HAP-1 (cell line): ENCODE results near the gene CUL2.
"Not testable (repeated sequence)": the region's sequence is repeated elsewhere in the genome, so short reads cannot be mapped to it uniquely, and the experiment has no call there.

Source experiments
- DNase-seq, 2 experiments: peaks; one replicate each; pipeline ENCODE4 v3.0.0-alpha.2; 2016 to 2020; ENCODE audit warnings: low spot score in 2 of 2
- H3K27me3 ChIP-seq: fragments of 250-450 bp; sonication (Bioruptor Pico); 2 replicates; pipeline ENCODE4 v1.5.1; 2020; ENCODE audit warnings: low read depth, mild to moderate bottlenecking, moderate library complexity
- H3K36me3 ChIP-seq: fragments of 250-450 bp; sonication (Bioruptor Pico); replicated peaks from 2 replicates; pipeline ENCODE4 v1.5.1; 2020; ENCODE audit warnings: mild to moderate bottlenecking
- H3K4me1 ChIP-seq: fragments of 250-450 bp; sonication (Bioruptor Pico); 2 replicates; pipeline ENCODE4 v1.5.1; 2020; ENCODE audit warnings: mild to moderate bottlenecking
- H3K4me3 ChIP-seq: fragments of 250-450 bp; sonication (Bioruptor Pico); 2 replicates; pipeline ENCODE4 v1.5.1; 2020; ENCODE audit warnings: mild to moderate bottlenecking, moderate library complexity
- H3K9me3 ChIP-seq: fragments of 250-450 bp; sonication (Bioruptor Pico); 2 replicates; pipeline ENCODE4 v1.5.1; 2020; ENCODE audit warnings: mild to moderate bottlenecking, moderate library complexity
- in situ Hi-C: fragments of 300-500 bp; cut with MboI; formaldehyde crosslinking; loops from 3 replicates; pipeline ENCODE4 v1.14.3; 2020; ENCODE audit warnings: low sequenced_read_pairs, inconsistent platforms, mixed read lengths

The CUL2 gene

DNA sequence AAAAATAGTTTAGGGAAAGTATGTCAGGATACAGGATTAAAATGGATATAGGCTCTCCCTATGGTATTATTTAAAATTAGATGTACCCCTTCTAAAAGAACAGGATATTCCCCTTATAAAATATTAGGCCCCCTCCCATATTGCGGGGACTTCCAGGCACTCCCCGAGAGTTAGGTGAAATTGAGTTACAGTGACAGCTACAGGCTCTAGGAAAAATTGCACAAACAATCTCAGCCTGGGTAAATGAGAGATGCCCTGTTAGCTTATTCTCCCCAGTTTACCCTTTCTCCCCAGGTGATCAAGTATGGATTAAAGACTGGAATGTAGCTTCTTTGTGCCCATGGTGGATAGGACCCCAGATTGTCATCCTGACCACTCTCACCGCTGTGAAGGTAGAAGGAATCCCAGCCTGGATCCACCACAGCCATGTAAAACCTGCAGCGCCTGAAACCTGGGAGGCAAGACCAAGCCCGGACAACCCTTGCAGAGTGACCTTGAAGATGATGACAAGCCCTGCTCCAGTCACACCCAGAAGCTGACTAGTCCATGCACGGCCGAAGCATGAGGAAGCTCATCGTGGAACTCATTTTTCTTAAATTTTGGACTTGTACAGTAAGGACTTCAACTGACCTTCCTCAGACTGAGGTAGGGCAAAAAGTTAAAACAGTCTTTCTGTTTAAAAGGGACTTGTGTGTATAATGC lies 115.6 kb downstream of the CUL2 start:
- H3K27me3 ChIP-seq, H3K4me1 ChIP-seq, DNase-seq, H3K36me3 ChIP-seq, H3K4me3 ChIP-seq, H3K9me3 ChIP-seq, in situ Hi-C loops: not testable (repeated sequence)

DNA sequence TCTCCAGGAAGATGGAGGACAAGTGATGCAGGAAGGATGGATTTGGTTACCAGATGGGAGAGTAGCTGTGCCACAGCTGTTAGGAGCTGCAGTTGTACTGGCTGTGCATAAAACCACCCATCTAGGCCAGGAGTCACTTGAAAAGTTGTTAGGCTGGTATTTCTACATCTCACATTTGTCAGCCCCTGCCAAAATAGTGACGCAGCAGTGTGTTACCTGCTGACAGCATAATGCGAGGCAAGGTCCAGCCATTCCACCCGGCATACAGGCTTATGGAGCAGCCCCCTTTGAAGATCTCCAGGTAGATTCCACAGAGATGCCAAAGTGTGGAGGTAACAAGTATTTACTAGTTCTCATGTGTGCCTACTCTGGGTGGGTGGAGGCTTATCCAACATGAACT lies 116.4 kb downstream of the CUL2 start:
- H3K4me1 ChIP-seq, H3K9me3 ChIP-seq, in situ Hi-C loops, H3K27me3 ChIP-seq, H3K36me3 ChIP-seq, H3K4me3 ChIP-seq, DNase-seq: not testable (repeated sequence)

DNA sequence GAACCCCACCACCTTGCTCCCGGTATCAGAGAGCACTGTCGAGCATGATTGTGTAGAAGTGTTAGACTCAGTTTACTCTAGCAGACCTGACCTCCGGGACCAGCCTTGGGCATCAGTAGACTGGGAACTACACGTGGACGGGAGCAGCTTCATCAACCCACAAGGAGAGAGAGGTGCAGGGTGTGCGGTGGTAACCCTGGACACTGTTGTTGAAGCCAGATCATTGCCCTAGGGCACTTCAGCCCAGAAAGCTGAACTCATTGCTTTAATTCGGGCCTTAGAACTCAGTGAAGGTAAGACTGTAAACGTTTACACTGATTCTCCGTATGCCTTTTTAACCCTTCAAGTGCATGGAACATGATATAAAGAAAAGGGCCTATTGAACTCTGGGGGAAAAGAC lies 117.0 kb downstream of the CUL2 start:
- DNase-seq, H3K4me1 ChIP-seq, H3K36me3 ChIP-seq, H3K27me3 ChIP-seq, H3K9me3 ChIP-seq, H3K4me3 ChIP-seq, in situ Hi-C loops: not testable (repeated sequence)

DNA sequence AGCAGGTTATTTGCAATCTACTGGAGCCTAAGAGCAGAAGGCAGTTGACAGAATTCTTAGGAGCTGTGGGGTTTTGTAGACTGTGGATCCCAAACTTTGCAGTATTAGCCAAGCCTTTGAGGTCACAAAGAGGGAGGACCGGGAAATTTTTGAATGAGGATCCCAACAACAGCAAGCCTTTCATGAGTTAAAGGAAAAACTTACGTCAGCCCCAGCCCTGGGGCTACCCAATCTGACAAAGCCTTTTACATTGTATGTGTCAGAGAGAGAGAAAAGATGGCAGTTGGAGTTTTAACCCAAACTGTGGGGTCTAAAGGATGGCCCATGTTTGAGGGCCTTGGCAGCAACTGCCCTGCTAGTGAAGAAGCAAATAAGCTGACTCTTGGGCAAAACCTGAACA lies 117.5 kb downstream of the CUL2 start:
- in situ Hi-C loops, H3K36me3 ChIP-seq, H3K27me3 ChIP-seq: not testable (repeated sequence)

DNA sequence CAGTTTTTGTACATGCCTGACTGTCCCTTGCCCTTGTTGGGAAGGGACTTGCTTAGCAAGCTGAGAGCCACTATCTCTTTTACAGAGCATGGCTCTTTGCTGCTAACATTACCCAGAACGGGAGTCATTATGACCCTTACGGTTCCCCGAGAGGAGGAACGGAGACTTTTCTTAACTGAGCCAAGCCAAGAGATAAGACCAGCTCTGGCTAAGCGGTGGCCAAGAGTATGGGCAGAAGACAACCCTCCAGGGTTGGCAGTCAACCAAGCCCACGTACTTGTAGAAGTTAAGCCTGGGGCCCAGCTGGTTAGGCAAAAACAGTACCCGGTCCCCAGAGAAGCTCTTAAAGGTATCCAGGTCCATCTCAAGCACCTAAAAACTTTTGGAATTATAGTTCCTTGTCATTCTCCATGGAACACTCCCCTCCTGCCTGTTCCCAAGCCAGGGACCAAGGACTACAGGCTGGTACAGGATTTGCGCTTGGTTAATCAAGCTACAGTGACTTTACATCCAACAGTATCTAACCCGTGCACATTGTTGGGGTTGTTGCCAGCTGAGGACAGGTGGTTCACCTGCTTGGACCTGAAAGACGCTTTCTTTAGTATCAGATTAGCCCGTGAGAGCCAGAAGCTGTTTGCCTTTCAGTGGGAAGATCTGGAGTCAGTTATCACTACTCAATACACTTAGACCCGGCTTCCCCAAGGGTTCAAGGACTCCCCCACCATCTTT lies 118.4 kb downstream of the CUL2 start:
- H3K9me3 ChIP-seq, H3K4me1 ChIP-seq, H3K36me3 ChIP-seq, H3K27me3 ChIP-seq, in situ Hi-C loops, DNase-seq, H3K4me3 ChIP-seq: not testable (repeated sequence)

More for the DNA sequence above, 117.5 kb downstream of the CUL2 start:
- not testable (repeated sequence) for H3K9me3 ChIP-seq, H3K4me3 ChIP-seq, DNase-seq, H3K4me1 ChIP-seq

DNA sequence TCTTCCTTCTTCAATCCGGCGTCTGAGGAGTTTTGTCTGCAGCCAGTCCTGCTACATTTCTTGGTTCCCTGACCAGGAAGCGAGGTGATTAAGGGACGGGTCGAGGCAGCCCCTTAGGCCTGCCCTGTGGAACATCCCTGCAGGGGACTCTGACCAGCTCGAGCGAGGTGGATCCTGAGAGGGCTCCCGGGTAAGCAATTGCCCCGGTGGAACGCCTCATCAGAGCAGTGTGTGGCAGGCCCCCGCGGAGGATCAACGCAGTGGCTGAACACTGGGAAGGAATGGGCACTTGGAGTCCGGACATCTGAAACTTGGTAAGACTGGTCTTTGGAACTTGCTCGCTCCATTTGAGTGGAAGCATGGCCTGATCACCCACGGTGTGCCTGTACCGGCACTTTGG lies 121.0 kb downstream of the CUL2 start:
- Histone ChIP-seq H3K9me3 (no peaks in the 10 kb centered on the region), H3K36me3 (no peaks in the 10 kb centered on the region), H3K27me3 (no peaks in the 10 kb centered on the region), H3K4me3 (no peak overlapping the region), H3K4me1 (no peaks in the 10 kb centered on the region)
- DNase-seq: no peak
- in situ Hi-C loops: no loop called here

DNA sequence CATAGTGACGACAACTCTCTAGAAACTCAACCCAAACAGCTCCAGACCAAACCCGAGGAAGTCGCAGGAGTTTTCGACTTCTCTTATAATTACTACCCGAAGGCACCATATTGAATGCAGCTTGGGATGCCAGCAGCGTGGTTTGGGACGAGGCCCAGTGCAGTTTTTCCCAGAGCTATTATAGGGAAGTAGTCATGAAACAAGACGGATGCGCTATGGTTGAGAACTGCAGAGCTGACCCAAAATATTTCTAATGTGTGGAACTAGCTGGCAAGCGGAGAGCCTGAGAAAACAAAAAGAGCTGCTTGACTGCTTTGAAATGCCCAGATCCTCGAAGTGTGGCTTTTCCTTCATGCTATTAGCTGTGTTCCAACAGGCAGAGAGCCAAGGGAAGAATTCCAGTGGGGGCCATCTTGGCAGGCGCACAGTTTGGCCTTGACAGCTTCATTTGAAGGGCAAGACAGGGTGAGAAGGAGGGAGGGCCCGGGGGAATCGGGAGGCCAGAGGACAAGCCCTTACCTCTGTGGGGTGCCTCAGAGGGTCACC lies 122.7 kb downstream of the CUL2 start:
- Histone ChIP-seq H3K4me1 (no peaks in the 10 kb centered on the region), H3K4me3 (no peak overlapping the region), H3K9me3 (no peaks in the 10 kb centered on the region), H3K27me3 (no peaks in the 10 kb centered on the region), H3K36me3 (no peaks in the 10 kb centered on the region)
- no peak for DNase-seq
- in situ Hi-C loops: no loop called here

DNA sequence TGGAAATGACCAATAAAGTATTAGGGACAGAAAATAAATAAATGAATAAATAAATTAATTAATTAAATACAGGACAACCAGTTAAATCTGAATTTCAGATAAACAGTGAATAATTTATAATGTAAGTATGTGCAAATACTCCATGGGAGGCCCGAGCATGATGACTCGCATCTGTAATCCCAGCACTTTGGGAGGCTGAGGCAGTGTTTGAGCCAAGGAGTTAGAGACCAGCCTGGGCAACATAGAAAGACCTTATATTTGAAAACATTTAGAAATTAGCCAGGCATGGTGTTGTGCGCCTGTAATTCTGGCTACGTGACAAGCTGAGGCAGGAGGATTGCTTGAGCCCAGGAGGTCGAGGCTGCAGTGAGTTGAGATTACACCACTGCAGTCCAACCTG lies 123.7 kb downstream of the CUL2 start:
- Histone ChIP-seq H3K9me3 (no peaks in the 10 kb centered on the region), H3K4me3 (no peak overlapping the region), H3K36me3 (no peaks in the 10 kb centered on the region), H3K27me3 (no peaks in the 10 kb centered on the region), H3K4me1 (no peaks in the 10 kb centered on the region)
- DNase-seq: no peak
- in situ Hi-C loops: no loop called here

DNA sequence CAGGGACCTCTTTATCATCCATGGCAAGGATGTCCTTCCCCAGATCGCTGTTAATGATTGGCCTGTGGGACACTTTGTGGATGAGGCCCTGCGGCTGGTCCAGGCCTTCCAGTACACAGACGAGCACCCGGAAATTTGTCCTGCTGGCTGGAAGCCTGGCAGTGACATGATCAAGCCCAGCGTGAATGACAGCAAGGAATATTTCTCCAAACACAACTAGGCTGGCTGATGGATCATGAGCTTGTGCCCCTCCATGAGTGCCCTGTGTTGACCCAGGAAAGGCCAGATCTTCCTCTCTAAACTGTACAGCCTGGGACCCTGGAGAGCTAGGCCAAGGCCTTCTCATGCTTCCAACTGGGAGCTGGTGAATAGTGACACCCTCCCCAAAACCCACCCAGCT lies 124.1 kb downstream of the CUL2 start:
- DNase-seq: no peak
- H3K4me1 ChIP-seq: no peaks in the 10 kb centered on the region
- no peaks in the 10 kb centered on the region for H3K27me3 ChIP-seq
- H3K4me3 ChIP-seq: no peak overlapping the region
- in situ Hi-C loops: no loop called here
- no peaks in the 10 kb centered on the region for H3K36me3 ChIP-seq
- no peaks in the 10 kb centered on the region for H3K9me3 ChIP-seq

DNA sequence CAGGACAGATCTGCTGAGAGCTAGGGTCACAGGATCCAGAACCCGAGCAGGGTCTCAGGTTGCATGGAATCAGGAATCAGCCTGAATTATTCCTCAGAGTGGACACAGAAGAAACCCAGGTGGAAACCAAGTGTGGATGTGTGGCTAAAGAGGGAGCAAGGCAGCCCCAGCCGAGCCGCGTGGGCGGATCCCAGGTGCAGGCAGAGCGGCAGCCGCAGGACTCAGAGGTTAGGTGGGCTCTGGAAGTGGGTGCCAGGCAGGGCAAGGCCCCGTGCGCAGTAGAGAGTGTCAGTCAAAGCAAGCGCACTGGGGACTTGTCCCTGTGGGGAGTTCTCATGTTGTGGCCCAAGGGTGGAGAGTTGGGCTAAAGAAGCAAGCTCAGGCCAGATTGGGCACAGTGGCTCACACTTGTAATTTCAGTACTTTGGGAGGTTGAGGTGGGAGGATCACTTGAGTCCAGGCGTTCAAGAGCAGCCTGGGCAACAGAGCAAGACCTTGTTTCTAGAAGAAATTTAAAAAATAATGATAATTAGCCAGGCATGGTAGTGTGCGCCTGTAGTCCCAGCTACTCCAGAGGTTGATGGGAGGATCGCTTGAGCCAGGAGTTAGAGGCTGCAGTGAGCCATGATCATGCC lies 125.9 kb downstream of the CUL2 start:
- in situ Hi-C loops: no loop called here
- Histone ChIP-seq H3K4me1 (no peaks in the 10 kb centered on the region), H3K27me3 (no peaks in the 10 kb centered on the region), H3K9me3 (no peaks in the 10 kb centered on the region), H3K4me3 (no peak overlapping the region), H3K36me3 (no peaks in the 10 kb centered on the region)
- no peak for DNase-seq

DNA sequence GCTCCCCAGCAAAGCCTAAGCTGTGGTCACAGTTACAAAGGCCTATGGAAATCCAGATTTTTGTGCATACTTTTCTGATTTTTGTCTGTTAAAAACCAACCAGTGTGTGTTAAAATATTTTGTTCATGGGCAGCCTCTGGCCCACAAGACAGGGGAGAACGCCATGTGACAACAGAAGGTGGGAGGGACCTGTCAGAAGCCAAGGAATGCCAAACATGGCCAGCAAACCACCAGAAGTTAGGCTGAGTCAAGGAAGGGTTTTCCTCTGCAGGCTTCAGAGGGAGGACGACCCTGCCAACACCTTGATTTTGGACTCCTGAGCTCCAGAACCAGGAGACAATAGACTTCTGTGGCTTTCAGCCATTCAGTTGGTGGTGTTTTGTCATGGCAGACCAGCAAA lies 127.3 kb downstream of the CUL2 start:
- in situ Hi-C loops: no loop called here
- DNase-seq: no peak
- Histone ChIP-seq H3K27me3 (no peaks in the 10 kb centered on the region), H3K36me3 (no peaks in the 10 kb centered on the region), H3K4me1 (no peaks in the 10 kb centered on the region), H3K9me3 (no peaks in the 10 kb centered on the region), H3K4me3 (no peak overlapping the region)

DNA sequence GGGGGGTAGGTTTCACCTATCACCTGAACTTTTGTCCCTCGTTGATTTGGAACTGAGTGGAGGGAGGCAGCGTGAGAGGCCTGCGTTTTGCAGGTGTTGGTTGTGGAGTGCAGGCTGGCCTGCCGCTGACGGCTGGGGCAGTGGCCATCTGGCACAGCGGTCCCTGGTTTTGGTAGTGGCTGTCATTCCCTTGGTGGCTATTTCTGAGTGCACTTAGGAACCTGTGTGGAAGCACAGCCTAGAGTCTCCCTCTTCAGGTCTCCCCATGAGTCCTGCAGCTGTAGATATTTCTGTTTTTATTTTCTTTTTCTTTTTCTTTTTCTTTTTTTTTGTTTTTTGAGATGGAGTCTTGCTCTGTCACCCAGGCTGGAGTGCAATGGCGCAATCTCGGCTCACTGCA lies 129.2 kb downstream of the CUL2 start:
- DNase-seq: no peak
- H3K27me3 ChIP-seq: no peaks in the 10 kb centered on the region
- no peaks in the 10 kb centered on the region for H3K36me3 ChIP-seq
- no peaks in the 10 kb centered on the region for H3K4me1 ChIP-seq
- no peak overlapping the region for H3K4me3 ChIP-seq
- no peaks in the 10 kb centered on the region for H3K9me3 ChIP-seq
- in situ Hi-C loops: no loop called here

DNA sequence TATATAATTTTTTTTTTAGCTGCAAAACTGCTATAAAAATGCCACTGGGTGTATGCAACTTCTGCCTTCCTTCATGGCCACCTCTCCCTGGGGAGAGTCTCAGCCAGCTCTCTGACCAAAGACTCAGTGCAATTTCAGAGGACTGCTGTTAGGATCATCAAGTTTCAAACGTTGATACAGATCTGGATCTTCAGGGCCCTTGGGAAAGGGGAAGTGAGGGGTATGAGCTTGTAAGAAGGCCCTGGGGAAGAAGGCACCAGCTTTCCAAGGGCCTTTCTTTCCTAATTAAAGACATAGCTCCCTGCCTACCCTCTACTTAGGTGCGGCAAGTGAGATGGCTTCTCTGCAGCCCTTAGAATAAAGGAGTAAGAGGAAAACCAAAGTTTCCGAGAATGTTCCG lies 130.4 kb downstream of the CUL2 start:
- in situ Hi-C loops: no loop called here

DNA sequence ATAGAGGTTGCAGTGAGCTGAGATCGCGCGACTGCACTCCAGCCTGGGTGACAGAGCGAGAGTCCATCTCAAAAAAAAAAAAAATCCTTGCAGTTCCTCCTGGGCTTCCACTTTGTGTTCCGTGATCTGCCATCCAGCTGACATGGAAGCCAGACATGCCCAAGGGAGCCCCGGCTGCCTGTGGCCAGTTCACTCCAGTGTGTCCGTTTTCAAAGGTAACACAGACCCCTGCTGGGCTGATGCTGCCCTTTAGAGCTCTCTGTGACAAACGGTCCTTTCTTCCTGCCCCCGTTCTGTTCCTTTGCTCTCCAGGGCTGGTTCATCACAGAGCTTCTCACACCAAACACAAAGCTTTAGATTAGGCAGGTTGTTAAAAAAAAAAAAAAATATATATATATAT lies 130.8 kb downstream of the CUL2 start:
- H3K9me3 ChIP-seq: no peaks in the 10 kb centered on the region
- in situ Hi-C loops: no loop called here
- no peak overlapping the region for H3K4me3 ChIP-seq
- no peaks in the 10 kb centered on the region for H3K4me1 ChIP-seq
- H3K27me3 ChIP-seq: no peaks in the 10 kb centered on the region
- H3K36me3 ChIP-seq: no peaks in the 10 kb centered on the region
- peak in 1 of 2 experiments; percentile 21 for DNase-seq

More for the DNA sequence above, 130.4 kb downstream of the CUL2 start:
- Histone ChIP-seq H3K4me3 (no peak overlapping the region), H3K9me3 (no peaks in the 10 kb centered on the region), H3K4me1 (no peaks in the 10 kb centered on the region), H3K36me3 (no peaks in the 10 kb centered on the region), H3K27me3 (no peaks in the 10 kb centered on the region)
- DNase-seq: no peak
